HepG2 (cell line): ENCODE measurements around the gene GPC2. TPM values are rescaled to one million over a fixed set of nuclear protein-coding genes. Genes with fewer than 3 reads are reported as not detected.

Source experiments
- BATF2 ChIP-seq: sonication (generic); formaldehyde crosslinking; IDR thresholded peaks from 2 replicates; pipeline ENCODE4 v1.8.0; 2022; ENCODE audit warnings: mild to moderate bottlenecking, missing genetic modification reagents, moderate library complexity
- BRF2 ChIP-seq: sonication (generic); formaldehyde crosslinking; IDR thresholded peaks from 2 replicates; pipeline ENCODE4 v1.8.1; 2022; ENCODE audit warnings: mild to moderate bottlenecking, missing genetic modification reagents
- CAMTA2 ChIP-seq: sonication (generic); formaldehyde crosslinking; IDR thresholded peaks from 2 replicates; pipeline ENCODE4 v1.4.0; 2020; ENCODE audit warnings: mild to moderate bottlenecking, missing genetic modification reagents, borderline replicate concordance
- CCDC6 ChIP-seq: sonication (generic); formaldehyde crosslinking; IDR thresholded peaks from 2 replicates; pipeline ENCODE4 v1.8.1; 2022; ENCODE audit warnings: mild to moderate bottlenecking, missing genetic modification reagents, moderate library complexity
- ELF1 ChIP-seq: sonication (generic); formaldehyde crosslinking; IDR thresholded peaks from 2 replicates; pipeline ENCODE4 v1.4.0; 2020; ENCODE audit warnings: missing genetic modification reagents
- GABPB1 ChIP-seq: IDR thresholded peaks from 2 replicates; pipeline ENCODE4 v1.6.1; 2016; ENCODE audit warnings: mild to moderate bottlenecking, missing genetic modification reagents, moderate library complexity, missing compliant biosample characterization
- HINFP ChIP-seq: sonication (generic); formaldehyde crosslinking; IDR thresholded peaks from 2 replicates; pipeline ENCODE4 v1.4.0; 2020; ENCODE audit warnings: low read depth, mild to moderate bottlenecking, missing genetic modification reagents
- IKZF1 ChIP-seq: fragments of 450-650 bp; IDR thresholded peaks from 2 replicates; pipeline ENCODE4 v1.7.1; 2016
- MTERF4 ChIP-seq: sonication (generic); formaldehyde crosslinking; IDR thresholded peaks from 2 replicates; pipeline ENCODE4 v1.8.0; 2023; ENCODE audit warnings: mild to moderate bottlenecking, missing genetic modification reagents
- POLR2AphosphoS2 ChIP-seq: IDR thresholded peaks from 2 replicates; pipeline ENCODE4 v1.6.1; 2011; ENCODE audit warnings: low read depth, low read length, improper control_type of control experiment
- SRSF4 ChIP-seq: fragments of 200-400 bp; formaldehyde crosslinking; IDR thresholded peaks from one replicate; pipeline ENCODE4 v1.6.1; 2018; ENCODE audit warnings: mild to moderate bottlenecking, low read depth, low read length, moderate library complexity; ENCODE audit not compliant: poor library complexity, severe bottlenecking
- SYNCRIP ChIP-seq: fragments of 200-400 bp; formaldehyde crosslinking; IDR thresholded peaks from 2 replicates; pipeline ENCODE4 v1.6.1; 2018; ENCODE audit warnings: mild to moderate bottlenecking, low read depth, low read length; ENCODE audit not compliant: insufficient read depth
- ZBTB1 ChIP-seq: sonication (generic); formaldehyde crosslinking; IDR thresholded peaks from 2 replicates; pipeline ENCODE4 v1.4.0; 2020; ENCODE audit warnings: missing genetic modification reagents, borderline replicate concordance
- ZBTB37 ChIP-seq: sonication (generic); formaldehyde crosslinking; IDR thresholded peaks from 2 replicates; pipeline ENCODE4 v1.4.0; 2020; ENCODE audit warnings: mild to moderate bottlenecking, missing genetic modification reagents
- ZNF20 ChIP-seq: sonication (generic); formaldehyde crosslinking; IDR thresholded peaks from 2 replicates; pipeline ENCODE4 v1.4.0; 2020; ENCODE audit warnings: mild to moderate bottlenecking, moderate library complexity, missing genetic modification reagents
- ZNF292 ChIP-seq: sonication (generic); formaldehyde crosslinking; IDR thresholded peaks from 2 replicates; pipeline ENCODE4 v1.8.1; 2022; ENCODE audit warnings: mild to moderate bottlenecking, low read depth, missing genetic modification reagents, borderline replicate concordance
- ZNF468 ChIP-seq: sonication (generic); formaldehyde crosslinking; IDR thresholded peaks from 2 replicates; pipeline ENCODE4 v1.8.0; 2022; ENCODE audit warnings: mild to moderate bottlenecking, moderate library complexity, missing genetic modification reagents
- ZNF496 ChIP-seq: sonication (generic); formaldehyde crosslinking; IDR thresholded peaks from 2 replicates; pipeline ENCODE4 v1.8.1; 2023; ENCODE audit warnings: mild to moderate bottlenecking, moderate library complexity, missing genetic modification reagents; ENCODE audit not compliant: insufficient replicate concordance
- ZNF800 ChIP-seq: sonication (generic); formaldehyde crosslinking; IDR thresholded peaks from 2 replicates; pipeline ENCODE4 v1.4.0; 2020; ENCODE audit warnings: missing genetic modification reagents
- polyA plus RNA-seq, 8 experiments: library from polyadenylated mRNA; depleted of rRNA in 3 of 8; stranded (reverse) in 7 of 8; unstranded in 1 of 8; fragments of >200 nt; fragmentation: Illumina TruSeq in 4 of 8; extraction: Trizol in 4 of 8; gene quantifications; 2 replicates each; pipeline versions ENCODE4 v1.2.1 to v1.2.3, GENCODE V29; 2011 to 2016; ENCODE audit warnings: low read depth in 4 of 8, missing spikeins in 1 of 8, mixed read lengths in 1 of 8; ENCODE audit not compliant: insufficient read depth in 1 of 8
- total RNA-seq, 5 experiments: library from RNA; depleted of rRNA; stranded (reverse); fragments of >200 nt; fragmentation: Illumina TruSeq; extraction: Trizol; gene quantifications; 2 replicates each; pipeline ENCODE4 v1.2.3, GENCODE V29; 2016; ENCODE audit warnings: low read depth in 1 of 5

The GPC2 gene
- total and polyA plus RNA-seq, 2 of the 13 experiments (the other 11 are each of a cell fraction or from before 2014, with no cell fraction given) = 0.64 to 0.78 TPM

GRCh38 chr7:100148559-100149328 lies 28.4 kb downstream of the GPC2 start, which contains the start of gene LAMTOR4 (continued):
- TF ChIP-seq ZBTB37 = no peak
- TF ChIP-seq POLR2AphosphoS2 = peak; percentile 53; the same call in 1 of the 2 replicates
- no peak for TF ChIP-seq ZNF468 (CRISPR knock-in tag)
- no peak for TF ChIP-seq SYNCRIP
- no peak for TF ChIP-seq IKZF1
- no peak for TF ChIP-seq ZNF496 (CRISPR knock-in tag)
- no peak for TF ChIP-seq SRSF4
- TF ChIP-seq ZNF800 (CRISPR knock-in tag) = no peak
- TF ChIP-seq ZNF292 = no peak
- no peak for TF ChIP-seq BATF2
- TF ChIP-seq BRF2 (CRISPR knock-in tag) = no peak
- no peak for TF ChIP-seq HINFP (CRISPR knock-in tag)
- TF ChIP-seq ZBTB1 (CRISPR knock-in tag) = no peak
- TF ChIP-seq CAMTA2 (CRISPR knock-in tag) = 0 out of 2 replicates have a peak, but pooled peaks have one; percentile 14
- no peak; the same call in 1 of the 2 replicates for TF ChIP-seq CCDC6 (CRISPR knock-in tag)
- TF ChIP-seq GABPB1 (CRISPR knock-in tag) = peak; percentile 89
- peak; percentile 94 for TF ChIP-seq ELF1
- TF ChIP-seq MTERF4 (CRISPR knock-in tag) = no peak
- no peak for TF ChIP-seq ZNF20 (CRISPR knock-in tag)
